Stimulated activated CD4-positive, alpha-beta T cell treated with anti-CD3 and anti-CD28 coated beads, Interleukin-1b, Interleukin-23, amount 100 ng/mL, for 4 hours (primary cell): ENCODE measurements around the gene C2orf66.

Experiments
- DNase-seq, 2 donors: peaks; one replicate each; pipeline ENCODE4 v3.0.0-alpha.2; 2020; ENCODE audit warnings: low read depth in 2 of 2

C2orf66 gene

GRCh38 chr2:196809260-196809659 lies at the start of gene C2orf66:
C2orf66 (minus strand) TSS chr2:196809355; CDS start chr2:196809336, 19 bp downstream.
- DNase-seq: no peak

- DNase-seq: no peak
Measured at GRCh38 chr2:196854629-196855028, 45.5 kb upstream of the C2orf66 start.

DNA sequence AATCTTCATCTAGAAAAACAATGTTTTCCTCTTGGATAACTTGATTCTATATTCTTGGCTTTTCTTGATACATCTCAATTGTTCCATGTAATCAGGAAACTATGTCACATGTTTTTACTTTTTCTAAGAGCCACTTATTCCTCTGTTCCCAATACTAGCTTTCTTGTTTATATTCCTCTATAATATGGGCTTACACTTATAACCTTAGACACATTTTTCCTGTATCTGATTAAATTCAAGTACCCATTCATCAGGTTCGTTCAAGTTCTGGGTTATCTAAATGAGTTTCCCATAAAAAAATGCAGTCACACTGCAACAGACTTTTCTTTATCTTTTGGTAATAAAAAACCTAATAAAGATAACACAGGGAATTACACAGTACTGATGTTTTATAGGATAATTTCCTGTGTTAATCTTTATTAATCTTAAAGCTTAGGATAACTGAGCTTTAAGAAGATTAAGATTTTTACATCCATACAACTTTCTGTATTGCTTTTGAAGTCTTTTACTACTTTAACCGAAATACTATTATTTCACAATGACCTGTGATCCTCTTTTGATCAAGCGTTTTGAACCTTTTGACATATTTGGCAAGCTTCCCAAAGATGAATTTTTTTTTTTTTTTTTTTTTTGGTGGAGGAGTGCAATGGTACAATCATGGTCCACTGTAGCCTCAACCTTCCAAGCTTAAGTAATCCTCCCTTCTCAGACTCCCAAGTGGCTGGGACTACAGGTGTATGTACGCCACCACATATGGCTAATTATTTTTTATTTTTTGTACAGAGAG lies 44.3 kb upstream of the C2orf66 start:
- DNase-seq: no peak

GRCh38 chr2:196851088-196851487 lies 41.9 kb upstream of the C2orf66 start:
- DNase-seq: no peak

GRCh38 chr2:196849895-196850294 lies 40.7 kb upstream of the C2orf66 start:
- no peak for DNase-seq

- no peak for DNase-seq
Measured at GRCh38 chr2:196846295-196846694, 37.1 kb upstream of the C2orf66 start.

DNA sequence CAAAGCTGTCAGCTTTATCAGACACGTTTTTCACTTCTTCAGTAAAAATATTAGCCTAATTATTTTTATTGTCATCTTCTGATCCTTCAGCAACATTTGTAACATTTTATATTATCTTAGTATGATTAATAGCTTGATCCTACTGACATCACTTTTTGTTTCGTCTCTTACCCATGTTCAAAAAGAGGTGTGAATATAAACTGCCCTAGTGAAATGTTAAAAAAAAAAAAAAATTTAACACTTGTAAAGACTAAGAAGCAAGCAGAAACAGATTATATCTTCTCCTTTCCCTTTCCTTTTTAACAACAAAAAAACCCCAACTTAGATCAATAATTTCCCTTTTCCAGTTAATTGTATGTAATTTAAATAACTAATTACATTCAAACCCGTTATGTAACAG lies 36.2 kb upstream of the C2orf66 start:
- DNase-seq: no peak

DNA sequence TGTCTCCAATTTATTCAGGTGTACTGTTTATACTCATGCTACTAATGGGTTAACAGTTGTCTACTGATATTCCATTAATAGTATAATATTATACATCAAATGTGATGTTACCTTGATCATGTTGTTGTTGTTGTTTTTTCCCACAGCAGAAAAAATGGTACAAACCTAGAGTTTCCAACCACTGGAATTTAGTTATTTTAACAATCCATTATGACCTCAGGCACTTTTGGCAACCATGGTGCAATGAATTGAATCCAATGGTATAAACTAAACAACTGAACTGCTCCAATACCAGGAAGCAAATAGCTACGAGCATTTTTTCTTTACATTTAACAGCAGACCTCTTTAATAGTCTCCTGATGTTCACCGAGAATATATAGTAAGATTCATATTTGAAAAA lies 31.0 kb upstream of the C2orf66 start:
- DNase-seq: no peak

GRCh38 chr2:196839574-196839973 lies 30.4 kb upstream of the C2orf66 start:
- no peak for DNase-seq

GRCh38 chr2:196836440-196836839 lies 27.3 kb upstream of the C2orf66 start:
- DNase-seq: no peak

DNA sequence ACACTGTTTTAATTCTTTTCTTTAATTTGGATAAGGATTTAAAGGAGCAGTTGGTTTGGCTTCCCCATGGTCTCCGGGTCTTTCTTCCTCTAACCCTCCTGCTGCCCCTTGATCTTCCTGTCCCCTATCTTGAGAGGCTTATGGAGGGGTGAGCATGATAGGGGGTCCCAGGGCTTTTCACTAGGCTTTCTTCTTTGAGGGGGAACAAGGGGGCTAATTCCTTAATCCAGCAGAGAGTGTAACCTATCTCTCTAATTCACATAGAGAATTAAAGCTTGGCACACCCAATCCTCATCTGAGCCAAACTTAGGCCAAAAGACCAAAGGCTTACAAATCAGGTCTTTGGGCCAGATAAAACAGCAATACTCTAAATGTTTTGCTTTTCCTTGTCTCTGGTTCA lies 21.5 kb upstream of the C2orf66 start:
- no peak for DNase-seq

- DNase-seq: no peak
Measured at GRCh38 chr2:196827356-196827755, 18.2 kb upstream of the C2orf66 start.

GRCh38 chr2:196823750-196824522 lies 14.8 kb upstream of the C2orf66 start:
- DNase-seq: no peak

DNA sequence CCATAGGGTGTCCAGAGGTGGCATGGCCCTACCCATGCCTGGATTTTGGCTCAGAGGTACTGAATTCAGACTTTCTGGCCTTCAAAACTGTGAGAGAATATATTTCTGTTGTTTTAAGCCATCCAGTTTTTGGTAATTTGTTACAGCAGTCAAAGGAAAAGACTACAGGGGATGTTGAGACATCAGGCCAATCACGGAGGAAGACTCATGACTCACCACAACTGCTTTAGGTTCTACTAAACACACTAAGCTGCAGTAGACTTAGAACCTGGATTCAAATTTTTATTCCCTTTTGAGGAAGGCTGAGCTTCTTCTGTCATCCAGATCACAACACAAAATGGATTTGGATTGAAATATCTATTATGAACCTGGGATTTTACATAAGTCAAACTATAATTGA lies 12.0 kb upstream of the C2orf66 start:
- no peak for DNase-seq

DNA sequence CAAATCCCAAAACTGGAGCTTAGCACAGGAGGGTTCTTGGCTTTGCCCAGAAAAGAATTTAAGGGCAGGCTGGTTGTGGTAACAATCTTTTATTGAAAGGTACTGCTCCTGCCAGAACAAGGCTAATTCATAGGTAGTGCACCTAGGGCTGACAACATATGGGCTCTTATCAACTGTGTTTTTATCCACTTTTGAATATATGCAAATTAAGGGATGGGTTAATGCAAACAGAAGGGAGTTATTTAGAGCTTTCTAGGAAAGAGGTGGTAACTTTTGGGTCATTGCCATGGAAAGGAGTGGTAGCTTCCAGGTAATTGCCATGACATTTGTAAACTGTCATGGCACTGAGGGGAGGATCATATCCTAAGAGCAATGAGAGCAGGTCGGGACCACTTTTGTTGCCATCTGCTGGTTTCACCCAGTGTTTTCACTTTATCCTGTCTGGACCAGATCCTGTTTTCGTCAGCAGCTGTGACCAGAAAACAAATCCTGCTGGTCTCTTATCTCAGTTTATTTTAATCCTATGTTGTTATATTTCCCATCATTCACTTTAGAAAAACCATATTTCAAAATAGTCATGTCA lies 981 bp downstream of the C2orf66 start:
- no peak for DNase-seq

DNA sequence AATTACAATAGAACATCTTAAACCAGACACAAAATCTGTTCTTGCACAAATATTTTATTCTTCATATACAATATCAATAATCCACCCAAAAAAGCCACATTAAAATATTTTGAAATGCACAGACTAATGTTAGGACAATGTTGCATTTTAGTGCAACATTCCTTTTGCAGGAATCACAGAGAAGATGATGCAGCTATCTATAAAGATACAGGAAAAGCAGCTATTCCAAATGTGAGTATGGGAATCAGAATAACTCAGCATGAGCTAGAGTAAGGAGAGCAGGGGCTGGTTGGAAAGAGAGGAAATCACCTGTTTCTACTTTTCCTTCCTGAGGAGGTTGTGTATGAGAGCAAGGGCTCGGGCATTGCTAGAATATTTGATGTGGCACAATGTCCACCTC lies 4.8 kb downstream of the C2orf66 start:
- DNase-seq: no peak

DNA sequence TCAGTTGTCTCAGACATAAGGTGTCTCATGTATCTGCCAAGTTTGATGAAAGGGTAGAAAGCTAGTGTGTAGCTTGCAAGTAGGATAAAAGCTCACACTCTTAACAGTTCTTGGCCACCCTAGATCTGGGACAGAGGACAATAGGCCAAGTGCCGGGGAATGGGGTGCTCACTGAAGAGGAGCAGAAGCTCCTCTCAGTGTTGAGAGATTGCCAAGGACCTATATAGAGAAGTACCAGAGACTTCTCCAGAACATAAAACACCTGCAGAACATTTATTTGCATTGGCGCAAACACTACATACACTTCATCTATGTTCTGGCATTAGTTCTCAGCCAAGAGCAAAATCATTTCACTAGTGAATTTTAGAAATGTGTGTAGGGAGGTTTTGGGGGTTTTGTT lies 6.8 kb downstream of the C2orf66 start:
- no peak for DNase-seq

- no peak for DNase-seq
Measured at GRCh38 chr2:196801674-196802261, 7.4 kb downstream of the C2orf66 start.

DNA sequence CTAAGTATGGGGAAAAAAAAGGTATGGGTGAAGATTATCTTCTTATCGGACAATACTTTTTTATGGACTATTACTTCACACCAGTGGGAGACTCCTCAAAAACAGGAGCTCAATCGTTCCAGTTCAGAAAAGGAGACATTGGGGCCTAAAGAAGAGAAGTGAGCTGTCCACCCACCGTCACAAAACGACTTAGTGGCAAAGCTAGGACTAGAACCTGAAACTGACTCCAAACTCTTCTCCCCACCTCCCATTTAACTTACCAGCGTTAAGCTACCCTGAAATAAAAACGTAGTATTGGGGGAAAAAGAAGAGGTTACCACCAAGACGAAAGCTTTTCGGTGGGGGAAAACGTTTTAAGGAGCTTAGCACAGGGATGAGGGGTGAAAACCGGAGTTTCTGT lies 10.2 kb downstream of the C2orf66 start:
- DNase-seq: no peak

DNA sequence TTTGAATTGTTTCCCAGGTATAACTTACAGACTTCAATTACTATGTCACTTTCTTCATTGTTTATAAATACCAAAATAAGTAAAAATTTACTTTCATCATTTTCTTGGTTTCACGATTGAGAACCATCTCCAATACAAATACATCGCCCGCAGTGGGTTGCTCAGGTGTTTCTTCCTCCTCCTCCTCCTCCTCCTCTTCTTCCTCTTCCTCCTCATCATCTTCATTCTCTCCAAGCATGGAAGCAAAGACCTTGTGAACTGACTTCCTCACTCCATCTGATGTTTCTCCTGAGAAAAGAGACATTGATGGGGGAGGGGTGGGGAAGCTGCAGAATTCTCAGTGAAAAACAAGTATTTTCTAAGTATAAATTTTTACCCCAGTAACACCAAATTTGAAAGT lies 16.3 kb downstream of the C2orf66 start:
- DNase-seq: no peak

DNA sequence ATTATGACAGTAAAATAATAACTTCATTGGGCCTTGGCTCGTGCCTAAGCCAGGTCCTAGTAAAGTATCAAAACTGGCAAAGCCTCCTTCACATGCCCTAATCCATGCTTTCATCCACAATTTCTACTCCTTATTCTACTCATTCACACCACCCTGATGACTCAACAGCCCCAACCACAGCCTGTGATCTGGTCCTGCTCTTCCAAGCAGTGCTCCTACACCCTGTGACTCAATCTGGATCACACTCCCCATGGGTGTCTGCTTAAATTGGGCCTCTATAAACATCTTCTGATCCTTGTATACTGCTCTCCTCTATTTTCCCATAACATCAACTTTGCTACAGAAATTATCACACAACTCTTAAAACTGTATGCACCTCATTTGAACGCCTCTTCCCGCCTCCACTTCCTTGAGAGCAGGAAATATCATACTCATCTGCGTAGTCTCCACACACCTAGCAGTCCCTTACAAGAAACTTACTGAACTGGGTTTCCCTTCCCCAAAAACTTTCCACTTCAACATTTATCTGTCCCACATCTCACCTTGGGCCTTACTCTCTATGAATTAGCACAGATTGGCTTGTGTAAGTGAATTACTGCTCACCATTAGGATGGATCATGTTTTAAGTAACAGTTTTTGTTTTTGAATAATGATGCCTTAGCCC lies 25.6 kb downstream of the C2orf66 start:
- no peak for DNase-seq

- no peak for DNase-seq
Measured at GRCh38 chr2:196767101-196767500, 42.1 kb downstream of the C2orf66 start.
